Endothelial cell of umbilical vein (primary cell): ENCODE data around the gene ZNF649. TPM values are rescaled to one million over a fixed set of nuclear protein-coding genes. Genes with fewer than 3 reads are reported as not detected.

ENCODE experiments used
- BruUV-seq: library from RNA; stranded (reverse); fragments of 400-500 nt; replicated peaks from 2 replicates; lab custom pipeline; 2021; lab: Mats Ljungman, UMichigan
- CTCF ChIA-PET: fragments of 300-600, 350-600 bp; sonication (Branson Sonifier 250); formaldehyde crosslinking; loops from one replicate; lab custom pipeline; 2021; ENCODE audit warnings: antibody characterized with exemption, inconsistent platforms; lab: Charles Lee
- POLR2A ChIA-PET: fragments of 300-600, 350-600 bp; sonication (Branson Sonifier 250); formaldehyde crosslinking; loops from one replicate; lab custom pipeline; 2021; ENCODE audit warnings: antibody characterized with exemption, inconsistent platforms; lab: Charles Lee
- DNase-seq: peaks from one replicate; pipeline ENCODE4 v3.0.0-alpha.2; 2011; ENCODE audit warnings: low read depth, low spot score
- FAIRE-seq: peaks from 2 replicates; lab custom pipeline; 2011; peaks lifted over from hg19 to GRCh38; lab: Jason Lieb, UNC
- H2AFZ ChIP-seq: 2 replicates; pipeline ENCODE4 v1.6.0; 2012; ENCODE audit warnings: low read depth, low read length, control low read depth, inconsistent platforms
- H3K27ac ChIP-seq: 2 replicates; pipeline ENCODE4 v1.5.1; 2011; ENCODE audit warnings: low read depth, mild to moderate bottlenecking, control low read depth, low read length, moderate library complexity; ENCODE audit not compliant: insufficient read depth
- H3K27me3 ChIP-seq, 2 experiments: 2 replicates each; pipeline versions ENCODE4 v1.6.0 to v1.6.1; 2011; ENCODE audit warnings: low read length in 2 of 2, mixed read lengths in 1 of 2; ENCODE audit not compliant: control insufficient read depth in 2 of 2, insufficient read depth in 2 of 2
- H3K36me3 ChIP-seq, 2 experiments: 2 replicates in 1 of 2; 3 replicates in 1 of 2; pipeline ENCODE4 v1.5.1; 2011; ENCODE audit warnings: low read length in 2 of 2, mild to moderate bottlenecking in 1 of 2, moderate library complexity in 1 of 2; ENCODE audit not compliant: control insufficient read depth in 2 of 2, insufficient read depth in 2 of 2; ENCODE audit errors: extremely low read depth in 1 of 2
- H3K4me1 ChIP-seq: 3 replicates; pipeline ENCODE4 v1.5.1; 2011; ENCODE audit warnings: mild to moderate bottlenecking, low read length; ENCODE audit not compliant: control insufficient read depth, insufficient read depth; ENCODE audit errors: extremely low read depth
- H3K4me2 ChIP-seq: 2 replicates; pipeline ENCODE4 v1.6.1; 2011; ENCODE audit warnings: low read length, control low read depth, mixed read lengths; ENCODE audit not compliant: insufficient read depth
- H3K4me3 ChIP-seq, 3 experiments: fragments of 200-600 bp in 1 of 3; sonication (generic), shearing (Covaris generic) in 1 of 3; replicated peaks in 1 of 3; 2 replicates each; pipeline ENCODE4 v1.5.1; 2011 to 2016; ENCODE audit warnings: control low read depth in 3 of 3, low read length in 3 of 3, mild to moderate bottlenecking in 2 of 3, inconsistent platforms in 1 of 3, low read depth in 1 of 3, moderate library complexity in 1 of 3; ENCODE audit not compliant: insufficient read depth in 1 of 3
- H3K79me2 ChIP-seq: 2 replicates; pipeline ENCODE4 v1.6.0; 2012; ENCODE audit warnings: low read length, inconsistent platforms; ENCODE audit not compliant: control insufficient read depth, insufficient read depth
- H3K9ac ChIP-seq: replicated peaks from 2 replicates; pipeline ENCODE3; 2011; ENCODE audit warnings: low read length, control low read depth; ENCODE audit not compliant: insufficient read depth; ENCODE audit errors: extremely low read depth
- H3K9me1 ChIP-seq: replicated peaks from 3 replicates; pipeline ENCODE4 v1.6.0; 2011; ENCODE audit warnings: mild to moderate bottlenecking, low read length; ENCODE audit not compliant: control insufficient read depth, insufficient read depth; ENCODE audit errors: extremely low read depth
- H3K9me3 ChIP-seq: replicated peaks from 2 replicates; pipeline ENCODE4 v1.5.1; 2012; ENCODE audit warnings: low read length, inconsistent platforms; ENCODE audit not compliant: control insufficient read depth, insufficient read depth
- H4K20me1 ChIP-seq: replicated peaks from 2 replicates; pipeline ENCODE3; 2011; ENCODE audit warnings: mild to moderate bottlenecking, low read length; ENCODE audit not compliant: control insufficient read depth, insufficient read depth; ENCODE audit errors: extremely low read depth
- CTCF ChIP-seq, 2 donors: IDR thresholded peaks; 1 replicate in 1 of 2; 2 replicates in 1 of 2; pipeline ENCODE4 v1.5.1; 2011; ENCODE audit warnings: low read length in 2 of 2, mild to moderate bottlenecking in 2 of 2, moderate library complexity in 2 of 2, control low read depth in 1 of 2, inconsistent platforms in 1 of 2, low read depth in 1 of 2; ENCODE audit not compliant: insufficient read depth in 1 of 2; ENCODE audit errors: extremely low read depth in 1 of 2
- EZH2 ChIP-seq: IDR thresholded peaks from 2 replicates; pipeline ENCODE4 v1.6.1; 2012; ENCODE audit warnings: borderline replicate concordance, low read depth, mild to moderate bottlenecking, moderate library complexity, low read length, inconsistent platforms; ENCODE audit not compliant: severe bottlenecking
- FOS ChIP-seq: IDR thresholded peaks from 2 replicates; pipeline ENCODE4 v1.6.1; 2011; ENCODE audit warnings: mild to moderate bottlenecking, low read length, moderate library complexity, borderline replicate concordance; ENCODE audit not compliant: insufficient read depth
- GATA2 ChIP-seq: IDR thresholded peaks from 2 replicates; pipeline ENCODE4 v1.7.0; 2011; ENCODE audit warnings: low read depth, mild to moderate bottlenecking, moderate library complexity, mixed read lengths, low read length; ENCODE audit not compliant: insufficient read length, insufficient read depth
- JUN ChIP-seq: IDR thresholded peaks from 2 replicates; pipeline ENCODE4 v1.6.1; 2011; ENCODE audit warnings: borderline replicate concordance, low read depth; ENCODE audit not compliant: insufficient read length, insufficient read depth
- MYC ChIP-seq: IDR thresholded peaks from one replicate; pipeline ENCODE4 v1.6.1; 2011; ENCODE audit warnings: mild to moderate bottlenecking, low read depth, low read length
- POLR2A ChIP-seq: IDR thresholded peaks from 2 replicates; pipeline ENCODE4 v1.6.1; 2012; ENCODE audit warnings: low read depth, mild to moderate bottlenecking, control low read depth, low read length
- POLR2AphosphoS5 ChIP-seq: IDR thresholded peaks from 2 replicates; pipeline ENCODE4 v1.6.1; 2012; ENCODE audit warnings: low read depth, mild to moderate bottlenecking, control low read depth, low read length, moderate library complexity; ENCODE audit not compliant: insufficient read depth
- dilution Hi-C: fragments of 300-500 bp; cut with MboI; formaldehyde crosslinking; loops from one replicate; pipeline ENCODE4 v1.15.0; 2019; ENCODE audit warnings: low sequenced_read_pairs; ENCODE audit not compliant: extremely low pct_ligation_motif_present
- intact Hi-C: fragments of 100-400 bp; cut with micrococcal nuclease; formaldehyde crosslinking; loops from one replicate; pipeline ENCODE4 v1.10.0; 2022
- polyA plus RNA-seq, 4 experiments: library from polyadenylated mRNA; depleted of rRNA in 3 of 4; stranded (reverse) in 3 of 4; unstranded in 1 of 4; fragments of >200 nt; gene quantifications; 2 replicates each; pipeline versions ENCODE4 v1.2.1 to v1.2.3, GENCODE V29; 2011 to 2012; ENCODE audit warnings: missing spikeins in 1 of 4
- total RNA-seq: library from RNA; stranded (reverse); gene quantifications from 2 replicates; pipeline ENCODE4 v1.2.3, GENCODE V29; 2021
- TF ChIP-seq, protein P1 (sequence below): IDR thresholded peaks from 2 replicates; pipeline ENCODE4 v1.6.1; 2011; ENCODE audit not compliant: insufficient read depth, insufficient read length

Gene ZNF649
- total and polyA plus RNA-seq, 2 donors (not counting 3 experiments of a cell fraction or from before 2014, with no cell fraction given): 2.0 to 8.6 TPM

DNA sequence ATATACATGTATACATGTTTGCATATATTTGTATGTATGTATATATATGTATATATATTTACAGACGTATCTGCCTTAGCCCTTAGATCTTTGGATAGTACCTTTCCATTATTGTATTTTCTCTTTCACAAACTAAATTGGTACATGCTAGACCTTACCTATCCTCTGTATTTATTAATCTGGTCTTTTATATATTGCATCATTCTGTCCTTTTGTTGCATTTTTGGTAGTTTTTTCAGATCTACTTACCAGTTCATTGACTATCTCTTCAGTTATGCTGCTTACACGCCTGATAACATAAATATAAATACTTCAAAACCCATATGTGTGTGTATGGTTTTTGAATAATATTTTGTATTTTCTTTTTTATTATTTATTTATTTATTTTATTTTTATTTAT is 34.1 kb upstream of the ZNF649 start:
- H3K4me2 ChIP-seq: no peak overlapping the region
- DNase-seq: no peak
- H3K36me3 ChIP-seq: peaks cover 12 to 34% of the 10 kb centered on the region in 2 experiments
- H3K79me2 ChIP-seq: no peaks in the 10 kb centered on the region
- no peak for FAIRE-seq
- no peak overlapping the region for H3K4me3 ChIP-seq
- dilution Hi-C loops (no loop called here), intact Hi-C loops (no loop called here)
- no TSS peak for BruUV-seq
- H3K27ac ChIP-seq: no peak overlapping the region
- POLR2A ChIA-PET: no interaction called here
- no peaks in the 10 kb centered on the region for H3K4me1 ChIP-seq
- H3K9me3 ChIP-seq: peaks cover 7% of the 10 kb centered on the region
- CTCF ChIA-PET: no interaction called here
- H4K20me1 ChIP-seq: no peaks in the 10 kb centered on the region
- TF ChIP-seq, protein P1, sequence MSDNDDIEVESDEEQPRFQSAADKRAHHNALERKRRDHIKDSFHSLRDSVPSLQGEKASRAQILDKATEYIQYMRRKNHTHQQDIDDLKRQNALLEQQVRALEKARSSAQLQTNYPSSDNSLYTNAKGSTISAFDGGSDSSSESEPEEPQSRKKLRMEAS: no peak
- TF ChIP-seq MYC: no peak
- no peak for TF ChIP-seq POLR2A
- no peak for TF ChIP-seq FOS
- no peak for TF ChIP-seq JUN
- no peak for TF ChIP-seq POLR2AphosphoS5
- TF ChIP-seq EZH2: no peak
- no peak for TF ChIP-seq CTCF (IDR thresholded peaks at IDR 0.05; ENCODE audit: extremely low read depth in 1 of 2, insufficient read depth in 1 of 2, low read depth in 1 of 2, low read length in 2 of 2)
- no peak for TF ChIP-seq GATA2
- no peaks in the 10 kb centered on the region for H3K27me3 ChIP-seq
- H3K9me1 ChIP-seq: no peaks in the 10 kb centered on the region
- H3K9ac ChIP-seq: no peak overlapping the region
- H2AFZ ChIP-seq: no peak overlapping the region
